GM21825 (cell line): ENCODE data around the gene GAP43.
A peak's percentile ranks its signal among the peaks of the same experiment; 100 is the strongest.

Experiments used
- ATAC-seq: cut with Tn5 transposase; IDR thresholded peaks from one replicate; pipeline ENCODE4 v1.9.1; 2021; ENCODE audit warnings: mild to moderate bottlenecking, moderate library complexity; ENCODE audit not compliant: unreplicated experiment

Gene GAP43

DNA sequence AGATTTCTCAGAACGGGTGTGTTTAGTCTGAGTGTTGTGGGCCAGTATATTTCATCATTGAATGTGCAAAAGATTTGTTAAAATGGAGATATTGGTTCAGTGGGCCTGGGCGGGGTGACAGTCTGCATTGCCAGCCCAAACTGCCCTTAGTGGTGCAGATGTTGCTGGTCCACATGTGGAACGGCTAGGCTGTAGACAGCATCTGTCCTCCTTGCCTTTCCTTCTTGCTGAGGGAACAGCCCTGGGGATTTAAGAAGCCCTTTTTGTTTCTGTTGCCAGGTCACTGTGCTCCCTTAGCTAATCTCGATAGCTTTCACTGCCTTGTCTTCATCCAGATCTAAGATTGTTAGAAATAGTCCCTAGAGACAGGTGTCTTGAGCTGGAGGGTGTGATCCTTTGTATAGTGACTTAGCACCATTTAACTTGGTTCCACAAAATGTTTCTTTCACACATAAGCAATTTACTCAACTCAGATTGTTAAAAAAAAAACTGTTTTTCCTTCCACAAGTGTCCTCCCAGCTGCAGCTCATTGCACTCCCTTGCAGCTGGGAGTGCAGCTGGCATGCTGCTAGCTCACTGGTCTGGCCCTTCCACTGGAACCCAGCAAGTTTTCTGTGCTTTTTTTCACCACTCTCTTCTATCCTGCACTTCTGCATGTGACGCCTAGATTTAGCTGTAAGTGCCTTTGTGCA is 37.5 kb downstream of the GAP43 start:
- no peak for ATAC-seq

DNA sequence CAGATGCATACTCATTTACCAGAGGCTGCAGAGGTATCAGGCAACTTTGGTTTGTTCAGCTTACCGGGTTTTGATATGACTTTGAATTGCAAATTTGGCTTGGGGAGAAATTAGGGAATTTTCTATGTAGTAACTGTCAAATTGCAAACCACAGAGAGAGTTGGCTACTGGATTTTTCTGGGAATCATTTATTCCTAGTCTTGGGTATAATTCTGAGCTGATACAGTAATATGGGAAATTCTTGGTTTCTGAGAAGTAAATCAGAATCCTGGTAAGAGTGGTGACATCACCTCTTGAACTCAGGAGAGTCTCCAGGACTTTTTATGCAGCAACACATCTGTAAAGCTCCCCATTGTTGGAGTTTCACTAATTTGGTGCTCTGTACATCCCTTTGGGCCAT is 39.0 kb downstream of the GAP43 start:
- ATAC-seq, result no peak

DNA sequence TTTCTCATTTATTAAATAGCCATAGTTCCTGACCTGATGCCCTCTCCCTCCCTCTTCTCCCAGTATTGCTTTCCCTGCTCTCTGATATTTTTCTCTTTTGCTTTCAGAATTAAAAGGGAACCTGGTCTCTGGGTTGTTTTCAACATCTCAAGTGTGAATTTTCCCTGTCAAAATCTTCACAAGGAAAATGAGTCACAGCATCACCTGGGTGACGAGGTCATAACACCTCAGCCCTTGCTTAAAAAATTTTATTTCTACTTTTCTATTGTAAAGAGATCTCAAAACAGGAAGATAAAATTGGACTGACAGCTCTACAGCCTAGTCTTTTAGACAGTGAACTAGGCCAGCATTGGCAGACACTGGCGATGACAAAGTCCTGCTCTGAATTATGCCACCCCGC is 40.1 kb downstream of the GAP43 start:
- no peak for ATAC-seq

GRCh38 chr3:115666081-115666480 is 42.8 kb downstream of the GAP43 start:
- ATAC-seq, result no peak

DNA sequence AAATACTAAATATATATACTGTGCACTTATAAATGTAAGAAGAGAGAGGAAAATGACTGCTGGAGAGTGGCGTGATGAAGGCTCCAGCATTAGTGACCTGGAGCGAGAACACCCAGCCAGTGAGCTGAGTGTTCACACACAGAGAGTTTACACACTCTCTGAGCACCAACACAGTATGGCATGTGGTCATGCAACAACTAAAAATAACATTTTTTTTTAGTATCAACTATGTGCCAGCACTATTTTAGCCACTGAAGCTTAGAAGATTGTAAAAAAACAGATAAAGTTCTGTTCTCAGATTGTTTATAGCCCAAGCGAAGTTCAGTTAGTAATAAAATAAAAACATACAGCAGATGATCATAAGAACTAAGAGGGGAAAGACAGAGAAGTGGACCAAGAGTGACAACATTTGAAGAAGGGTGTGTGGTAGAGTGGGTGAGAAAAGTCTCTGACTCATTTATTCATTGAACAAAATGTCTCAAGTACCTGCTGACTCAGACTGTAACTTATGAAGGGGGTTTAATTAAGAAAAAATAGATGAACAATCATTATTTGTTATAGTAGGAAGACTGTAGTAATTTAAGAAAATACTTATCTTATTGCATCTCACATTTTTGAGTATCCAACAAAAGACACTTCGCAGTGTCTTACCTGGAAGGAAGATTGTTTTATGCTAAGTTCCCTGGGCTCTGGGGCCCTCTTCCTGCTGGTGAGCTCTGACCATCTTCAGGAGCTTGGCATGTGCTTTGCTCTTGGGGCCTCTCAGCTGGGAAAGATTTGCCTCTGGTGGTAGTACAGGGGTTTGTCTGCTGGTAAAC is 43.8 kb downstream of the GAP43 start:
- ATAC-seq, result peak; percentile 58

- peak; percentile 36 for ATAC-seq
Observed at GRCh38 chr3:115667738-115668065, 44.4 kb downstream of the GAP43 start.

- ATAC-seq, result no peak
Observed at GRCh38 chr3:115670911-115671310, 47.6 kb downstream of the GAP43 start.

- ATAC-seq, result no peak
Observed at GRCh38 chr3:115671761-115672455, 48.6 kb downstream of the GAP43 start.

- ATAC-seq, result no peak
Observed at GRCh38 chr3:115673881-115674280, 50.6 kb downstream of the GAP43 start.

- no peak for ATAC-seq
Observed at GRCh38 chr3:115676336-115676735, 53.0 kb downstream of the GAP43 start.

DNA sequence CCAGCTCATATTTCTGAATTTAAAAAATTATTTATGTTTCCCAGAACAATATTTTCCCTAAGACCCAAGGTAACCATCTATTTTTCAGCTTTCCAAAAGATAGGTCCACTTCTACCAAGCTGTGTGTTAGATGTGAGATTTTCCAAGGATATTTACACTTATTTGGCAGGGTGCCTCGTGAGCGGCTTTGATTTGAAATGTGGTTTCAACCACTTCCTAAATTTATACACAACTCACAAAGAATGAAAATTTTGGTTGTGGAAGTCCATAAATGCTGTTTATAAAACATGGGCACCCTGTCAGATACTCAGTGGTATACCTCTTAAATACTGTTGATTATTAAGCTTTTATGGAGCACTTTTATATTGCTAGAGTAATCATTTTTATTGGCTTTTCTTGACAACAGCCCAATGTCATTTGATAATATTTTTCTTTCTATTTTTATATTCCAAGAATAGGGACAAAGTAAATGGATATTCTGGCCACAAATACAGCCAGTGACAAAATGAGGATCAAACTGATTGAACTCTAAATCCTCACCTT is 57.6 kb downstream of the GAP43 start:
- no peak for ATAC-seq

DNA sequence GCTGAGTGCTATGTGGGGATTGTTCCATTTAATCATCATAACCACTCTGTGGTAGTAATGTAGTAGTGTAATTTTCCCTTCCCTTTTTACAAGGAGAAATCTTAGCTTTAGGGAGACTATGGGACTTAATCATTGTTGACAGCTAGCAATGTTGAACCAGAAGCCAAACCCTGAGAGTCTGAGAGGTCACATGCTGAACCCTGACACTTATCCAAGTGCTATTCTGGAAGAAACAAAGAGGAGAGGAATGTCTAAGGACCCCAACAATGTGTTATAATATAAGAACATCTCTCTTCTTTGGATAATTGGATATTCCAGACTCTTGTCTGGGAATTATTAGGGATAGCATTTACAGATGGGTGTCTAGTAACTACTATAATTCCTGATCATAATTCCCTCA is 58.4 kb downstream of the GAP43 start:
- no peak for ATAC-seq

DNA sequence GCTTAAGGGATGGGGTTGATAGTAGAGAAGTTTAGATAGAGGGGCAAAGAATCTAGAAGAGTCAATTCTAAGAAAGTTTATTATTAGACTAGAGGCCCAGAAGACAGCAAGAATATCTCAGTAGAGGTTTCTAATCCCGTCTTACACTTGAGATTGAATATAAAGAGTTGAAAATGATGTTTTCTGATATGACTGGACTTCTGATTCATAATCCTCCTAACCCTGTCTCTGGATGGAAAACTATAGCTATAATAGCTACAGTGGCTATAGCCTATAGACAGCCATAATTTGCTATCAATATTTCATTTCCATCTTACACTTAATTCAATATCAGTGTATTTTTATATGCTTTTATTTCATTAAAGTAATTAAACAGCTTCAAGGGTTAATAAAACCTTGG is 60.0 kb downstream of the GAP43 start:
- ATAC-seq, result no peak

DNA sequence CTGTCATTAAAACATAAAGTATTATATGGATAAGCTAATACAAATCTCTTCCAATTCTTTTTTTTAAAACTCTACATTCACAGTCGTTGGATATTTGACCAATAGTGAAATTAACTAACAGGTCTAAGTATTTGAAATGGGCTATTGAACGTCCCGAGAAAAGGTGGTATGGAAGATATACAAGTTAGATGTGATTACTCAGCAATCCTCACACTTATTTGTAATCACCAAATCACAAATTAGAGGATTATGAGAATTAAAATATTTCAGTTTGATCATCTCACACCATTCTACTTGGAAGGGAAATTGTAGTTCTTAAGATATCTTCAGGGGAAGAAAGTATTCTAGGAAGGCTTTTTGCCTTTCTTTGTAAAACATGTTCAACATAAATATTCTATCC is 60.5 kb downstream of the GAP43 start:
- no peak for ATAC-seq

- ATAC-seq, result no peak
Observed at GRCh38 chr3:115685097-115685496, 61.8 kb downstream of the GAP43 start.

- ATAC-seq, result no peak
Observed at GRCh38 chr3:115687721-115688120, 64.4 kb downstream of the GAP43 start.

- no peak for ATAC-seq
Observed at GRCh38 chr3:115688418-115688817, 65.1 kb downstream of the GAP43 start.

DNA sequence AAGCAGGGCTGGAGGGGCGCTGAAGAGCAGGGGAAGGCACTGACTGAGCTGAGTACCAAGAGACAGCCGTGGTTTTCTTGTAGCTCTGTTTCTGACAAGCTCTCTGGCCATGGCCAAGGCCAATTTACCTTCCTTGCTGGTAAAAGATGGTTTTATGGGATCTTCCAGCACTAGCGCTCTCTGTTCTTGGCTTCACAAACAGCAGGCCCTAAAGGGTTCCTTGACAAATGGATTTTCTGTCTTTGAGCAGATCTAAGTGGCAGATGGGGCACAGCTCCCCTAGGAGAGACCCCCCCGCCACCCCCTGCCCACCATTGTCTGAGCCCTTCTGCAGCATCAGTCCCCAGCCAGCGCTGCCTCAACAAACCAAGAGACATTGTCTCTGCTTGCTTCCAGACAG is 66.6 kb downstream of the GAP43 start:
- ATAC-seq, result no peak

DNA sequence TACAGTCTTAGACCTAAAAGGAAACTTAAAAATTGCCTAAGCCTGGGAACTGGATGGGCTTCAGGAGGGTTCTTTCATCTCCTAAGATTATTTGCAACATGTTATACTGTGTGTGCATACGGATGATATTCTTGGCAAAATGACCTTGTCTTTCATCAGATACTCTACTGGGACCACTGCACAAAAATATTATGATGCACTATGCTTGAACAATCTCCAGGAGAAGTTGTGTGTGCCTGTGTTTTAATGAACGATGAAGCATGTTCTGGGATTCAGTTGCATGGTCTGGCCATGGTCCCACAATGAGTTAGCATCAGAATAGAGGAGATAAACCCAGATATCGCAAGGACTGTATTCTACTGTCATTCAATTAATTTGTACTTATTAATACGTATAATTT is 68.7 kb downstream of the GAP43 start:
- ATAC-seq, result no peak

DNA sequence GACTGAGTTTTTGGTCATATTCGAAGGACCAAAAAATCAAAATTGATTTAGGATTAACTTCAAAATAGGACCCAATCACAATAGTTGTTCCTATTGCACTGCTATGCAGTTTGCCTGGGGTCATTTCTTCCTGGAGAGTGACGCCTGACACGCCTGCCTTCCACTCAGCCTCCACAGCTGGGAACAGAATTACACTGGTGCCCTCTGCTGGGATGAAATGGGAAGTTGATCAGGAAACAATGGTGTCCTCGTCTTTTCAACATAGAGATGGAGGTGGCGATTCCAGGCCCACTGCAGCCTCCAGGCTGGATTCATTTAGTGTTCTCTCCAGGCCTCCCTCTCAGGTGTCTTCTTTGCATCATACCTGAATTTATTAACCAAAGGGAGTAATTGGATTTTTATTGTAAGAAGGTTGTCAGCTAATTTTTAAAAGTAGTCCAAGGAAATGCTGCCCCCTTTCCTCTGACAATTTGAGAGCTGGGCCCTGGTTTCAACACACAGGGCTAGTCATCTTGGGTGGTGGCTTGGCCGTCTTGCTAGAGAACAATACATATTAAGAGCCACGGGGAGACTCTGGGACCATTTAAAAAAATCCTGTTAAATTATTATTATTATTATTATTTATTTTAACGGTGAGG is 69.7 kb downstream of the GAP43 start:
- ATAC-seq, result peak; percentile 92

GRCh38 chr3:115693868-115694267 is 70.6 kb downstream of the GAP43 start:
- ATAC-seq, result no peak
